H1 (cell line): Measurements from ENCODE around the gene NMT2. TPM values are rescaled to one million over a fixed set of nuclear protein-coding genes. Genes with fewer than 3 reads are reported as not detected.

Source experiments
- CTCF ChIA-PET: fragments of 300-600 bp; sonication (Branson Sonifier 250); formaldehyde crosslinking; loops from one replicate; lab custom pipeline; 2021; ENCODE audit not compliant: partially characterized antibody; lab: Charles Lee
- POLR2A ChIA-PET: fragments of 300-600 bp; sonication (Branson Sonifier 250); formaldehyde crosslinking; loops from one replicate; lab custom pipeline; 2021; ENCODE audit warnings: inconsistent platforms; ENCODE audit not compliant: partially characterized antibody; lab: Charles Lee
- DNase-seq, 2 experiments: peaks; one replicate each; pipeline versions ENCODE4 v3.0.0 to v3.0.0-alpha.2; 2010 to 2022; ENCODE audit warnings: low spot score in 2 of 2, low read depth in 1 of 2, mixed read lengths in 1 of 2
- FAIRE-seq: peaks from 2 replicates; lab custom pipeline; 2011; peaks lifted over from hg19 to GRCh38; lab: Jason Lieb, UNC
- H2AFZ ChIP-seq: 2 replicates; pipeline ENCODE4 v1.8.1; 2012; ENCODE audit warnings: low read length, inconsistent platforms
- H2AK5ac ChIP-seq: 2 replicates; pipeline ENCODE4 v1.6.1; 2013; ENCODE audit warnings: low read depth, low read length
- H2BK120ac ChIP-seq: replicated peaks from 2 replicates; pipeline ENCODE3; 2013; ENCODE audit warnings: low read depth, low read length, inconsistent platforms
- H2BK12ac ChIP-seq: 2 replicates; pipeline ENCODE4 v1.6.1; 2013; ENCODE audit warnings: low read depth, low read length
- H2BK15ac ChIP-seq: 2 replicates; pipeline ENCODE4 v1.6.1; 2013; ENCODE audit warnings: low read length
- H2BK20ac ChIP-seq: 2 replicates; pipeline ENCODE4 v1.6.1; 2013; ENCODE audit warnings: low read length
- H2BK5ac ChIP-seq: 2 replicates; pipeline ENCODE4 v1.6.1; 2013; ENCODE audit warnings: low read depth, low read length
- H3K14ac ChIP-seq: 2 replicates; pipeline ENCODE4 v1.6.1; 2013; ENCODE audit warnings: inconsistent platforms; ENCODE audit not compliant: insufficient read length
- H3K18ac ChIP-seq: 2 replicates; pipeline ENCODE4 v1.6.1; 2013; ENCODE audit warnings: low read length; ENCODE audit errors: extremely low read depth
- H3K23ac ChIP-seq: 2 replicates; pipeline ENCODE4 v1.6.1; 2013; ENCODE audit warnings: inconsistent platforms; ENCODE audit not compliant: insufficient read length
- H3K23me2 ChIP-seq: 2 replicates; pipeline ENCODE4 v1.6.1; 2013; ENCODE audit warnings: low read depth, low read length
- H3K27ac ChIP-seq: 2 replicates; pipeline ENCODE4 v1.6.1; 2011; ENCODE audit warnings: low read depth, low read length, inconsistent platforms
- H3K27me3 ChIP-seq, 4 experiments: replicated peaks in 1 of 4; 1 replicate in 1 of 4; 2 replicates in 3 of 4; pipeline versions ENCODE4 v1.6.1 to v1.8.1; 2011 to 2013; ENCODE audit warnings: low read length in 3 of 4, mild to moderate bottlenecking in 3 of 4, inconsistent platforms in 2 of 4, mixed read lengths in 2 of 4, moderate library complexity in 1 of 4; ENCODE audit not compliant: control insufficient read depth in 3 of 4, insufficient read depth in 3 of 4; ENCODE audit errors: extremely low read depth in 1 of 4
- H3K36me3 ChIP-seq, 4 experiments: 2 replicates each; pipeline versions ENCODE4 v1.6.1 to v1.8.1; 2011 to 2013; ENCODE audit warnings: mild to moderate bottlenecking in 4 of 4, low read length in 3 of 4, moderate library complexity in 2 of 4, control low read depth in 1 of 4, inconsistent platforms in 1 of 4; ENCODE audit not compliant: insufficient read depth in 4 of 4, control insufficient read depth in 2 of 4
- H3K4ac ChIP-seq: replicated peaks from 2 replicates; pipeline ENCODE3; 2013; ENCODE audit warnings: low read length, low read depth, mixed read lengths, inconsistent platforms; ENCODE audit not compliant: insufficient read length
- H3K4me1 ChIP-seq, 4 experiments: replicated peaks in 1 of 4; 1 replicate in 1 of 4; 2 replicates in 3 of 4; pipeline versions ENCODE4 v1.6.1 to v1.8.1; 2011 to 2013; ENCODE audit warnings: low read length in 3 of 4, inconsistent platforms in 2 of 4, mixed read lengths in 1 of 4; ENCODE audit not compliant: insufficient read depth in 4 of 4, control insufficient read depth in 3 of 4
- H3K4me2 ChIP-seq, 2 experiments: 2 replicates each; pipeline versions ENCODE4 v1.6.1 to v1.8.1; 2011 to 2013; ENCODE audit warnings: low read depth in 2 of 2, low read length in 2 of 2, control low read depth in 1 of 2, inconsistent platforms in 1 of 2, mild to moderate bottlenecking in 1 of 2; ENCODE audit not compliant: insufficient read depth in 1 of 2
- H3K4me3 ChIP-seq, 4 experiments: fragments of 200-600, 300-600 bp in 1 of 4; sonication (generic), shearing (Covaris generic), sonication (Bioruptor Twin) in 1 of 4; 2 replicates each; pipeline versions ENCODE4 v1.5.1 to v1.8.1; 2011 to 2016; ENCODE audit warnings: low read length in 4 of 4, low read depth in 3 of 4, control low read depth in 2 of 4, inconsistent platforms in 2 of 4, mild to moderate bottlenecking in 2 of 4, mixed read lengths in 1 of 4, moderate library complexity in 1 of 4; ENCODE audit not compliant: insufficient read depth in 2 of 4; ENCODE audit errors: extremely low read depth in 1 of 4
- H3K56ac ChIP-seq: replicated peaks from 2 replicates; pipeline ENCODE3; 2013; ENCODE audit warnings: low read depth, mild to moderate bottlenecking, mixed read lengths, low read length, inconsistent platforms; ENCODE audit not compliant: insufficient read length
- H3K79me1 ChIP-seq: 2 replicates; pipeline ENCODE4 v1.6.1; 2013; ENCODE audit warnings: low read depth, low read length, control low read depth
- H3K79me2 ChIP-seq, 2 experiments: 2 replicates each; pipeline versions ENCODE4 v1.6.1 to v1.8.1; 2012 to 2013; ENCODE audit warnings: low read length in 2 of 2, mild to moderate bottlenecking in 2 of 2, inconsistent platforms in 1 of 2; ENCODE audit not compliant: insufficient read depth in 2 of 2, control insufficient read depth in 1 of 2
- H3K9ac ChIP-seq, 4 experiments: replicated peaks in 1 of 4; 1 replicate in 1 of 4; 2 replicates in 3 of 4; pipeline versions ENCODE4 v1.6.1 to v1.8.1; 2011 to 2013; ENCODE audit warnings: low read depth in 3 of 4, low read length in 3 of 4, control low read depth in 2 of 4, mild to moderate bottlenecking in 2 of 4, moderate library complexity in 2 of 4, inconsistent platforms in 1 of 4; ENCODE audit errors: extremely low read depth in 1 of 4
- H3K9me3 ChIP-seq, 2 experiments: 2 replicates each; pipeline versions ENCODE4 v1.6.1 to v1.8.1; 2012 to 2013; ENCODE audit warnings: mild to moderate bottlenecking in 2 of 2, moderate library complexity in 2 of 2, control low read depth in 1 of 2, inconsistent platforms in 1 of 2, low read depth in 1 of 2, low read length in 1 of 2, mixed read lengths in 1 of 2; ENCODE audit not compliant: insufficient read depth in 2 of 2
- H4K20me1 ChIP-seq, 2 experiments: replicated peaks in 1 of 2; 2 replicates each; pipeline versions ENCODE3 to v1.8.1; 2011 to 2013; ENCODE audit warnings: inconsistent platforms in 2 of 2, low read length in 2 of 2, mild to moderate bottlenecking in 1 of 2; ENCODE audit not compliant: insufficient read depth in 2 of 2, control insufficient read depth in 1 of 2
- H4K5ac ChIP-seq: 2 replicates; pipeline ENCODE4 v1.6.1; 2013; ENCODE audit warnings: low read length, low read depth, mixed read lengths, inconsistent platforms; ENCODE audit not compliant: insufficient read length
- H4K8ac ChIP-seq: 2 replicates; pipeline ENCODE4 v1.8.0; 2013; ENCODE audit warnings: mild to moderate bottlenecking, moderate library complexity, low read length, inconsistent platforms; ENCODE audit not compliant: insufficient read depth; ENCODE audit errors: extremely low read depth
- H4K91ac ChIP-seq: replicated peaks from 2 replicates; pipeline ENCODE3; 2013; ENCODE audit warnings: low read length, mixed read lengths, inconsistent platforms; ENCODE audit not compliant: insufficient read length
- KDM4A ChIP-seq: IDR thresholded peaks from one replicate; pipeline ENCODE4 v1.7.1; 2012; ENCODE audit warnings: low read depth, mild to moderate bottlenecking, moderate library complexity, low read length, inconsistent platforms; ENCODE audit not compliant: severe bottlenecking
- POU5F1 ChIP-seq: IDR thresholded peaks from 2 replicates; pipeline ENCODE4 v1.6.1; 2011; ENCODE audit warnings: low read depth, mild to moderate bottlenecking, low read length, moderate library complexity
- WGBS, 2 experiments: shearing (Covaris generic) in 1 of 2; methylation state at CpG; one replicate each; pipeline versions ENCODE4 v1.1.6 to v1.1.7; 2013 to 2015; ENCODE audit warnings: low lambda C conversion rate in 2 of 2, mixed read lengths in 2 of 2, inconsistent platforms in 1 of 2, low coverage in 1 of 2, missing lambda C conversion rate in 1 of 2; ENCODE audit not compliant: insufficient replicate concordance in 2 of 2, insufficient coverage in 1 of 2, insufficient read length in 1 of 2; ENCODE audit errors: extremely low coverage in 1 of 2, missing lambda C conversion rate in 1 of 2; 5-methylcytosine and 5-hydroxymethylcytosine counted together
- polyA plus RNA-seq, 7 experiments: library from polyadenylated mRNA; depleted of rRNA in 3 of 7; stranded (reverse) in 5 of 7; unstranded in 2 of 7; fragments of >200 nt in 5 of 7; fragments of 200-250 nt in 2 of 7; gene quantifications; 1 replicate in 5 of 7; 2 replicates in 1 of 7; 4 replicates in 1 of 7; pipeline versions ENCODE4 v1.2.1 to v1.2.3, GENCODE V29; 2011 to 2013; ENCODE audit warnings: missing spikeins in 2 of 7, mixed read lengths in 2 of 7
- total RNA-seq: library from RNA; stranded (reverse); fragmentation: NEBNext Ultra II Directional; extraction: Animal tissue kit (Norgen Biotek cat#: 25700); gene quantifications from 2 replicates; pipeline ENCODE4 v1.2.1, GENCODE V29; 2021

Gene NMT2
- total and polyA plus RNA-seq, 2 of the 8 experiments (the other 6 are each of a cell fraction or from before 2014, with no cell fraction given) = 4.4 to 15.4 TPM

- Histone ChIP-seq H3K4ac (no peak overlapping the region), H2BK20ac (no peak overlapping the region), H2BK120ac (no peak overlapping the region), H2BK15ac (no peak overlapping the region), H2BK5ac (no peak overlapping the region), H3K14ac (no peak overlapping the region), H3K79me1 (no peaks in the 10 kb centered on the region), H3K9ac (no peak overlapping the region), H3K9me3 (no peaks in the 10 kb centered on the region), H3K79me2 (no peaks in the 10 kb centered on the region), H3K23ac (no peak overlapping the region)
- no peak for DNase-seq
- FAIRE-seq = no peak
- TF ChIP-seq POU5F1 (no peak), KDM4A (no peak)
- TF ChIP-seq, all 59 proteins: peak for 0
- no peaks in the 10 kb centered on the region for H4K20me1 ChIP-seq
- no peaks in the 10 kb centered on the region for H3K4me1 ChIP-seq
- no peak overlapping the region for H3K27ac ChIP-seq
- no peak overlapping the region for H4K5ac ChIP-seq
- H4K8ac ChIP-seq = no peak overlapping the region
- no peaks in the 10 kb centered on the region for H3K36me3 ChIP-seq
- H3K18ac ChIP-seq = no peak overlapping the region
- no peaks in the 10 kb centered on the region for H3K27me3 ChIP-seq
- H3K56ac ChIP-seq = no peak overlapping the region
- H3K4me3 ChIP-seq = no peak overlapping the region
- H2AK5ac ChIP-seq = no peak overlapping the region
- CTCF ChIA-PET = interaction anchor here (0.7 kb wide), 1 partner anchor 14 kb away, joined by 3 read pairs; no protein-coding TSS in a partner anchor
- POLR2A ChIA-PET = no interaction called here
- no peak overlapping the region for H2BK12ac ChIP-seq
- WGBS, 2 experiments = 93% methylated on average over 6 of the region's 6 CpGs; no CpG with 5 or more reads in 1 of the 2 experiments
- H2AFZ ChIP-seq = no peak overlapping the region
- H4K91ac ChIP-seq = no peak overlapping the region
- H3K4me2 ChIP-seq = no peak overlapping the region
- no peaks in the 10 kb centered on the region for H3K23me2 ChIP-seq
Observed at GRCh38 chr10:15175587-15175986, 7.1 kb upstream of the NMT2 start.
